Breast epithelium (tissue), 3 donors: ENCODE data around the gene KANK3.

Source experiments
- POLR2A ChIP-seq: fragments of 450-650 bp; IDR thresholded peaks from one replicate; pipeline ENCODE4 v1.6.1; 2016; ENCODE audit warnings: antibody characterized with exemption, mild to moderate bottlenecking, moderate library complexity
- TF ChIP-seq, protein P1 (sequence below), 3 donors: fragments of 450-650 bp; IDR thresholded peaks; one replicate each; pipeline ENCODE4 v1.5.1; 2016 to 2017; ENCODE audit warnings: antibody characterized with exemption in 3 of 3, mild to moderate bottlenecking in 3 of 3, moderate library complexity in 3 of 3

DNA sequence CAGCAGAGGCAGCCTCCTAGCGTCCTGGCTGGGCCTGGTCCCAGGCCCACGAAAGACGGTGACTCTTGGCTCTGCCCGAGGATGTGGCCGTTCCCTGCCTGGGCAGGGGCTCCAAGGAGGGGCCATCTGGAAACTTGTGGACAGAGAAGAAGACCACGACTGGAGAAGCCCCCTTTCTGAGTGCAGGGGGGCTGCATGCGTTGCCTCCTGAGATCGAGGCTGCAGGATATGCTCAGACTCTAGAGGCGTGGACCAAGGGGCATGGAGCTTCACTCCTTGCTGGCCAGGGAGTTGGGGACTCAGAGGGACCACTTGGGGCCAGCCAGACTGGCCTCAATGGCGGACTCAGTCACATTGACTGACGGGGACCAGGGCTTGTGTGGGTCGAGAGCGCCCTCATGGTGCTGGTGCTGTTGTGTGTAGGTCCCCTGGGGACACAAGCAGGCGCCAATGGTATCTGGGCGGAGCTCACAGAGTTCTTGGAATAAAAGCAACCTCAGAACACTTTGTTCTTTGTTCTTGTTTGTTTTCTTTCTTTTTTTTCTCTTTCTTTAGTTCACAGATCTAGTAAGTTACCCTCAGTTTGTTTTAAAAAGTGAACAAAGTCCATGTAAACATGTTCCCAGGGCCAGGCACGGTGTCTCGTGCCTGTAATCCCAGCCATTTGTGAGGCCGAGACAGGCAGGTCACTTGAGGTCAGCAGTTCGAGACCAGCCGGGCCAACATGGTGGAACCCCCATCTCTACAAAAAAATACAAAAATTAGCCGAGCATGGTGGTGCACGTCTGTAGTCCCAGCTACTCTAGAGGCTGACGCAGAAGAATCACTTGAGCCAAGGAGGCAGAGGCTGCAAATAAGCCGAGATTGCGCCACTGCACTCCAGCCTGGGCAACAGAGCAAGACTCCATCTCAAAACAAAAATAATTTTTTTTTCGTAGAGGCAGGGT lies 31.1 kb upstream of the KANK3 start:
- TF ChIP-seq, protein P1, sequence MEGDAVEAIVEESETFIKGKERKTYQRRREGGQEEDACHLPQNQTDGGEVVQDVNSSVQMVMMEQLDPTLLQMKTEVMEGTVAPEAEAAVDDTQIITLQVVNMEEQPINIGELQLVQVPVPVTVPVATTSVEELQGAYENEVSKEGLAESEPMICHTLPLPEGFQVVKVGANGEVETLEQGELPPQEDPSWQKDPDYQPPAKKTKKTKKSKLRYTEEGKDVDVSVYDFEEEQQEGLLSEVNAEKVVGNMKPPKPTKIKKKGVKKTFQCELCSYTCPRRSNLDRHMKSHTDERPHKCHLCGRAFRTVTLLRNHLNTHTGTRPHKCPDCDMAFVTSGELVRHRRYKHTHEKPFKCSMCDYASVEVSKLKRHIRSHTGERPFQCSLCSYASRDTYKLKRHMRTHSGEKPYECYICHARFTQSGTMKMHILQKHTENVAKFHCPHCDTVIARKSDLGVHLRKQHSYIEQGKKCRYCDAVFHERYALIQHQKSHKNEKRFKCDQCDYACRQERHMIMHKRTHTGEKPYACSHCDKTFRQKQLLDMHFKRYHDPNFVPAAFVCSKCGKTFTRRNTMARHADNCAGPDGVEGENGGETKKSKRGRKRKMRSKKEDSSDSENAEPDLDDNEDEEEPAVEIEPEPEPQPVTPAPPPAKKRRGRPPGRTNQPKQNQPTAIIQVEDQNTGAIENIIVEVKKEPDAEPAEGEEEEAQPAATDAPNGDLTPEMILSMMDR (IDR thresholded peaks at IDR 0.05), result no peak
- no peak for TF ChIP-seq POLR2A
